ENCODE results near the gene HIVEP2.

DNA sequence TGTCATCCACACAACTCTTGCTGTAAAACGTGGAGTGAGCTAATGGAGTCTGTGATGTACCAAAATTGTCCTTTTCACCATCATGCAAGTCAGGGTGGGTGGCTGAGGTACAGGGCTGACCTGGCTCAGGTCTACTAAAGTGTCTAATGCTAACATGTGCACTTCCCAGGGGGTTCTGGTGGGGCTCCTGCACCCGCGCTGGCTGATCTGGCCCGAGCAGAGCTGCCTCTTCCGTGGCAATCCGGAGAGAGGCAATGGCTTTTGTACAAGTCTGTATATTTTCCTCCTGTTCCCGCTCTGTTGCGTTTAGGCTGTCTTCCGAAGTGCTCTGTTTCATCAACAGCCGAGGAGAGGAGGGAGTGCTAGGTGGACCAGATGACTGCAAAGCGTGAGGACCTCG is 191.8 kb downstream of the HIVEP2 start:
- TF ChIP-seq EZH2phosphoT487 (IDR thresholded peaks at IDR 0.05; ENCODE audit: insufficient read depth, low read depth), result no peak
- TF ChIP-seq EZH2 (IDR thresholded peaks at IDR 0.05; ENCODE audit: insufficient read depth, poor library complexity, severe bottlenecking), result no peak
